HepG2 (cell line): ENCODE measurements around the gene VEZF1. TPM values are rescaled to one million over a fixed set of nuclear protein-coding genes. Genes with fewer than 3 reads are reported as not detected.

Source experiments
- ATAC-seq: fragments of 200-7000 bp; cut with Tn5 transposase; 3 replicates; pipeline ENCODE4 v1.9.1; 2020; ENCODE audit warnings: mild to moderate bottlenecking, moderate library complexity
- BruUV-seq: library from RNA; stranded (reverse); fragments of 400-500 nt; replicated peaks from 2 replicates; lab custom pipeline; 2021; lab: Mats Ljungman, UMichigan
- CTCF ChIA-PET: fragments of 300-600 bp; formaldehyde crosslinking; extraction: SDS; loops from one replicate; lab custom pipeline; 2021; ENCODE audit warnings: low total read pairs, inconsistent platforms, low intra/inter-chr PET ratio; lab: Yijun Ruan, JAX
- POLR2A ChIA-PET: fragments of 350-600 bp; sonication (Branson Sonifier 250); formaldehyde crosslinking; loops from one replicate; lab custom pipeline; 2020; ENCODE audit warnings: antibody characterized with exemption, inconsistent platforms; lab: Yijun Ruan, JAX
- DNase-seq: peaks from one replicate; pipeline ENCODE4 v3.0.0-alpha.2; 2015; ENCODE audit warnings: low spot score
- FAIRE-seq: peaks from 3 replicates; lab custom pipeline; 2011; peaks lifted over from hg19 to GRCh38; lab: Jason Lieb, UNC
- H2AFZ ChIP-seq: one replicate; pipeline ENCODE4 v1.6.1; 2011; ENCODE audit warnings: low read length, inconsistent platforms
- H3K27ac ChIP-seq: fragments of 300-600 bp; 3 replicates; pipeline ENCODE4 v1.8.0; 2011; ENCODE audit warnings: mixed run types, mild to moderate bottlenecking, mixed read lengths, low read length, inconsistent platforms; ENCODE audit not compliant: insufficient read depth; ENCODE audit errors: extremely low read length
- H3K27me3 ChIP-seq, 2 experiments: fragments of 200-600 bp in 1 of 2; 2 replicates in 1 of 2; 3 replicates in 1 of 2; pipeline versions ENCODE4 v1.6.0 to v1.8.0; 2011; ENCODE audit warnings: low read length in 2 of 2, mild to moderate bottlenecking in 2 of 2, moderate library complexity in 2 of 2, inconsistent platforms in 1 of 2; ENCODE audit not compliant: insufficient read depth in 2 of 2, control insufficient read depth in 1 of 2
- H3K36me3 ChIP-seq, 2 experiments: fragments of 200-600 bp in 1 of 2; replicated peaks in 1 of 2; 2 replicates in 1 of 2; 3 replicates in 1 of 2; pipeline versions ENCODE4 v1.5.1 to v1.8.0; 2011; ENCODE audit warnings: low read length in 2 of 2, inconsistent platforms in 1 of 2; ENCODE audit not compliant: insufficient read depth in 2 of 2, control insufficient read depth in 1 of 2
- H3K4me1 ChIP-seq: 2 replicates; pipeline ENCODE4 v1.5.1; 2012; ENCODE audit warnings: low read length, inconsistent platforms; ENCODE audit not compliant: insufficient read depth
- H3K4me2 ChIP-seq: 2 replicates; pipeline ENCODE4 v1.6.0; 2011; ENCODE audit warnings: low read depth, low read length, inconsistent platforms
- H3K4me3 ChIP-seq, 3 experiments: fragments of 200-600 bp in 1 of 3; sonication (generic), shearing (Covaris generic) in 1 of 3; replicated peaks in 1 of 3; 2 replicates each; pipeline ENCODE4 v1.5.1; 2011 to 2016; ENCODE audit warnings: low read length in 3 of 3, inconsistent platforms in 2 of 3, low read depth in 2 of 3, mild to moderate bottlenecking in 2 of 3, control low read depth in 1 of 3, mixed read lengths in 1 of 3; ENCODE audit not compliant: insufficient read depth in 1 of 3
- H3K79me2 ChIP-seq: one replicate; pipeline ENCODE4 v1.6.1; 2011; ENCODE audit warnings: low read length, inconsistent platforms; ENCODE audit not compliant: insufficient read depth
- H3K9ac ChIP-seq: 2 replicates; pipeline ENCODE4 v1.6.0; 2011; ENCODE audit warnings: mild to moderate bottlenecking, low read depth, low read length, inconsistent platforms; ENCODE audit not compliant: insufficient read depth
- H3K9me3 ChIP-seq: 2 replicates; pipeline ENCODE4 v1.5.1; 2012; ENCODE audit warnings: mild to moderate bottlenecking, low read length
- H4K20me1 ChIP-seq: 2 replicates; pipeline ENCODE4 v1.6.0; 2011; ENCODE audit warnings: inconsistent platforms, mild to moderate bottlenecking, low read length, moderate library complexity; ENCODE audit not compliant: insufficient read depth
- CHD4 ChIP-seq: fragments of 200-600 bp; sonication (generic); IDR thresholded peaks from 2 replicates; pipeline ENCODE4 v1.7.0; 2017; ENCODE audit warnings: mild to moderate bottlenecking, low read length, borderline replicate concordance
- EED ChIP-seq: sonication (generic); formaldehyde crosslinking; IDR thresholded peaks from 2 replicates; pipeline ENCODE4 v1.5.0; 2020; ENCODE audit warnings: mild to moderate bottlenecking, missing genetic modification reagents
- NFRKB ChIP-seq: fragments of 450-650 bp; IDR thresholded peaks from 2 replicates; pipeline ENCODE4 v1.6.1; 2017
- POLR2AphosphoS5 ChIP-seq: IDR thresholded peaks from 2 replicates; pipeline ENCODE4 v1.6.1; 2012; ENCODE audit warnings: low read depth, low read length
- RBM22 ChIP-seq: fragments of 200-400 bp; formaldehyde crosslinking; optimal IDR thresholded peaks from 2 replicates; pipeline ENCODE3; 2017; ENCODE audit warnings: mild to moderate bottlenecking, low read length, moderate library complexity
- RFXAP ChIP-seq: sonication (generic); formaldehyde crosslinking; IDR thresholded peaks from 2 replicates; pipeline ENCODE4 v1.4.0; 2020; ENCODE audit warnings: missing genetic modification reagents, borderline replicate concordance
- SIN3A ChIP-seq: IDR thresholded peaks from 2 replicates; pipeline ENCODE4 v1.6.1; 2011; ENCODE audit warnings: low read depth, mild to moderate bottlenecking, control low read depth, low read length, borderline replicate concordance
- ZBTB38 ChIP-seq: sonication (generic); formaldehyde crosslinking; IDR thresholded peaks from 2 replicates; pipeline ENCODE4 v1.5.1; 2020; ENCODE audit warnings: mild to moderate bottlenecking, missing genetic modification reagents
- ZNF329 ChIP-seq: sonication (generic); formaldehyde crosslinking; IDR thresholded peaks from 2 replicates; pipeline ENCODE4 v1.9.0; 2021; ENCODE audit warnings: low read depth, mild to moderate bottlenecking, missing genetic modification reagents
- ZNF879 ChIP-seq: sonication (generic); formaldehyde crosslinking; IDR thresholded peaks from 2 replicates; pipeline ENCODE4 v1.8.1; 2023; ENCODE audit warnings: missing genetic modification reagents
- WGBS: methylation state at CpG from one replicate; pipeline ENCODE4 v1.1.6; 2017; ENCODE audit warnings: low lambda C conversion rate; 5-methylcytosine and 5-hydroxymethylcytosine counted together
- in situ Hi-C: cut with HindIII; loops from 2 replicates; pipeline ENCODE4 v1.10.0; 2017; ENCODE audit warnings: low pct_unique_long_range_greater_than_20kb; ENCODE audit not compliant: extremely low pct_ligation_motif_present
- intact Hi-C: fragments of 100-400 bp; cut with micrococcal nuclease; formaldehyde crosslinking; loops from one replicate; pipeline ENCODE4 v1.10.0; 2022; ENCODE audit not compliant: unreplicated experiment
- polyA plus RNA-seq, 8 experiments: library from polyadenylated mRNA; depleted of rRNA in 3 of 8; stranded (reverse) in 7 of 8; unstranded in 1 of 8; fragments of >200 nt; fragmentation: Illumina TruSeq in 4 of 8; extraction: Trizol in 4 of 8; gene quantifications; 2 replicates each; pipeline versions ENCODE4 v1.2.1 to v1.2.3, GENCODE V29; 2011 to 2016; ENCODE audit warnings: low read depth in 4 of 8, missing spikeins in 1 of 8, mixed read lengths in 1 of 8; ENCODE audit not compliant: insufficient read depth in 1 of 8
- total RNA-seq, 5 experiments: library from RNA; depleted of rRNA; stranded (reverse); fragments of >200 nt; fragmentation: Illumina TruSeq; extraction: Trizol; gene quantifications; 2 replicates each; pipeline ENCODE4 v1.2.3, GENCODE V29; 2016; ENCODE audit warnings: low read depth in 1 of 5
- TF ChIP-seq, protein P1 (sequence below): IDR thresholded peaks from 2 replicates; pipeline ENCODE4 v1.6.1; 2016; ENCODE audit warnings: mild to moderate bottlenecking
- TF ChIP-seq, protein P2 (sequence below): sonication (generic); formaldehyde crosslinking; IDR thresholded peaks from 2 replicates; pipeline ENCODE4 v1.8.1; 2023; ENCODE audit warnings: missing genetic modification reagents, mild to moderate bottlenecking, borderline replicate concordance
- TF ChIP-seq, protein P3 (sequence below): sonication (generic); formaldehyde crosslinking; IDR thresholded peaks from 2 replicates; pipeline ENCODE4 v1.5.0; 2020; ENCODE audit warnings: missing genetic modification reagents
- TF ChIP-seq, protein P4 (sequence below): sonication (generic); formaldehyde crosslinking; conservative IDR thresholded peaks from 2 replicates; pipeline ENCODE4 v1.8.0; 2022; ENCODE audit warnings: mild to moderate bottlenecking, moderate library complexity, missing genetic modification reagents

The VEZF1 gene
- total and polyA plus RNA-seq, 2 of the 13 experiments (the other 11 are each of a cell fraction or from before 2014, with no cell fraction given): 45.9 to 49.7 TPM

DNA sequence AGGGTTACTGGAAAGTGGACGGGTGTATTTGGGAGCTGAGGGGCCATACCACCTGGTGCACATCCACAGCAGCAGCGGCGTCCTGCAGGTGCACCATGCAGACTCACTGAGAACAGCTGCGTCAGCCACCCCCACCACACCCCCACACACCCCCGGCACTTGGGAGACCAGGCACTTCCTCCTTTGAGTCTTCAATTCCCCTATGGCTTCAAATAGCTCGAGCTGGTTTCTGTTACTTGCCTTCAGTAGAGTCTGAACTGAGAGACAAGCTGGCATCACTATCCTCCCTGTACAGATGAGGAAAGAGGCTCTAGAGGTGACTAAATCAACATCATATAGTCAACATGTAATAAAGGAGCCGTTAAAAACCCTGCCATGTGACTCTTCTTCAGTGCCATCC is 48.3 kb downstream of the VEZF1 start:
- Histone ChIP-seq H3K9ac (no peak overlapping the region), H3K9me3 (no peaks in the 10 kb centered on the region), H3K4me2 (no peak overlapping the region), H3K79me2 (no peaks in the 10 kb centered on the region), H3K27ac (no peak overlapping the region), H4K20me1 (no peaks in the 10 kb centered on the region), H3K36me3 (no peaks in the 10 kb centered on the region), H3K4me3 (no peak overlapping the region), H3K4me1 (peaks cover 74% of the 10 kb centered on the region), H3K27me3 (no peaks in the 10 kb centered on the region), H2AFZ (no peak overlapping the region)
- no TSS peak for BruUV-seq
- intact Hi-C loops: loop anchor here (2.0 kb wide), 1 partner anchor 15 kb away; the partner anchor contains the start of gene CUEDC1
- 83% methylated on average over 6 of the region's 7 CpGs for WGBS
- no peak for ATAC-seq
- ChIA-PET CTCF (no interaction called here), POLR2A (interaction anchor here (1.0 to 3.9 kb wide), 5 partner anchors 13 to 143 kb away, joined by 3 to 35 read pairs (median 8); partner anchors contain the start of genes CUEDC1, DYNLL2 and SRSF1)
- in situ Hi-C loops: no loop called here
- no peak for DNase-seq
- no peak for FAIRE-seq
- TF ChIP-seq POLR2AphosphoS5 (no peak), NFRKB (no peak), ZBTB38 (CRISPR knock-in tag) (no peak), RBM22 (no peak), EED (CRISPR knock-in tag) (no peak), RFXAP (CRISPR knock-in tag) (no peak), ZNF329 (CRISPR knock-in tag) (no peak), CHD4 (no peak), SIN3A (no peak), ZNF879 (CRISPR knock-in tag) (no peak)
- TF ChIP-seq, protein P1, sequence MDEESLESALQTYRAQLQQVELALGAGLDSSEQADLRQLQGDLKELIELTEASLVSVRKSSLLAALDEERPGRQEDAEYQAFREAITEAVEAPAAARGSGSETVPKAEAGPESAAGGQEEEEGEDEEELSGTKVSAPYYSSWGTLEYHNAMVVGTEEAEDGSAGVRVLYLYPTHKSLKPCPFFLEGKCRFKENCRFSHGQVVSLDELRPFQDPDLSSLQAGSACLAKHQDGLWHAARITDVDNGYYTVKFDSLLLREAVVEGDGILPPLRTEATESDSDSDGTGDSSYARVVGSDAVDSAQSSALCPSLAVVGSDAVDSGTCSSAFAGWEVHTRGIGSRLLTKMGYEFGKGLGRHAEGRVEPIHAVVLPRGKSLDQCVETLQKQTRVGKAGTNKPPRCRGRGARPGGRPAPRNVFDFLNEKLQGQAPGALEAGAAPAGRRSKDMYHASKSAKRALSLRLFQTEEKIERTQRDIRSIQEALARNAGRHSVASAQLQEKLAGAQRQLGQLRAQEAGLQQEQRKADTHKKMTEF (CRISPR knock-in tag): no peak
- TF ChIP-seq, protein P2, sequence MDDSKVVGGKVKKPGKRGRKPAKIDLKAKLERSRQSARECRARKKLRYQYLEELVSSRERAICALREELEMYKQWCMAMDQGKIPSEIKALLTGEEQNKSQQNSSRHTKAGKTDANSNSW: no peak
- TF ChIP-seq, protein P3, sequence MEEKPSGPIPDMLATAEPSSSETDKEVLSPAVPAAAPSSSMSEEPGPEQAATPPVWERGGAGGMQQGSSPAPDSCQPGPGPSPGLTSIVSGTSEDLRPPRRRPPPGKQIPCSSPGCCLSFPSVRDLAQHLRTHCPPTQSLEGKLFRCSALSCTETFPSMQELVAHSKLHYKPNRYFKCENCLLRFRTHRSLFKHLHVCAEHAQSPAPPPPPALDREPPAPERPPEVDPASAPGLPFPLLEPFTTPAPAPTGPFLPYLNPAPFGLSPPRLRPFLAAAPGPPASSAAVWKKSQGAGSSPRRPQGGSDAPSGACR: no peak
- TF ChIP-seq, protein P4, sequence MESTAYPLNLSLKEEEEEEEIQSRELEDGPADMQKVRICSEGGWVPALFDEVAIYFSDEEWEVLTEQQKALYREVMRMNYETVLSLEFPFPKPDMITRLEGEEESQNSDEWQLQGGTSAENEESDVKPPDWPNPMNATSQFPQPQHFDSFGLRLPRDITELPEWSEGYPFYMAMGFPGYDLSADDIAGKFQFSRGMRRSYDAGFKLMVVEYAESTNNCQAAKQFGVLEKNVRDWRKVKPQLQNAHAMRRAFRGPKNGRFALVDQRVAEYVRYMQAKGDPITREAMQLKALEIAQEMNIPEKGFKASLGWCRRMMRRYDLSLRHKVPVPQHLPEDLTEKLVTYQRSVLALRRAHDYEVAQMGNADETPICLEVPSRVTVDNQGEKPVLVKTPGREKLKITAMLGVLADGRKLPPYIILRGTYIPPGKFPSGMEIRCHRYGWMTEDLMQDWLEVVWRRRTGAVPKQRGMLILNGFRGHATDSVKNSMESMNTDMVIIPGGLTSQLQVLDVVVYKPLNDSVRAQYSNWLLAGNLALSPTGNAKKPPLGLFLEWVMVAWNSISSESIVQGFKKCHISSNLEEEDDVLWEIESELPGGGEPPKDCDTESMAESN (CRISPR knock-in tag): no peak
